GM21447 (cell line): ENCODE results near the gene CAPS.

Experiments used
- ATAC-seq: cut with Tn5 transposase; IDR thresholded peaks from one replicate; pipeline ENCODE4 v1.9.1; 2021; ENCODE audit not compliant: unreplicated experiment

Gene CAPS

DNA sequence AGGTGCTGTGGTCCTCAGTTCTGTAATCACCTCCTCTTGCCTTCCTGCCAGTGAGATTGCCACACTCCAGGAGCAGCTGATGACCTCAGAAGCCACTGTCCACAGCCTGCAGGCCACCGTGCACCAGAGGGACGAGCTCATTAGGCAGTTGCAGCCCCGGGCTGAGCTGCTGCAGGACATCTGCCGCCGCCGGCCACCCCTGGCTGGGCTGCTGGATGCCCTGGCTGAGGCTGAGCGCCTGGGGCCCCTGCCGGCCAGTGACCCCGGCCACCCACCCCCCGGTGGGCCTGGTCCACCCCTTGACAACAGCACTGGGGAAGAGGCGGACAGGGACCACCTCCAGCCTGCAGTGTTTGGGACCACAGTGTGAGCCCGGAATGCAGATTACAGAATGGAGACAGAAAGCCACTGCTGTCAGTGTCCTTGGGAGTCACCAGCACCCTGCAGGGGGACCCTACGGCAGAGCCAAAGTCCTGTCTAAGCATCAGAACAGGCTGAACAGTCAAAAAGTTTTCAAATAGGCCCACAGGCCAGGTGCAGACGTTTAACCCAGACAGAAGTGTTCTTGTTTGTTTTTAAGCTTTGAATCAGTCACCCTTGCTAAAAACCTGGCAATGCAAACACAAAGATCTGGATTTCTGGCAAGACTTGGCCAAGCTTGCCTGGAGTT is 5.1 kb upstream of the CAPS start:
- no peak for ATAC-seq

GRCh38 chr19:5910638-5910907 is 3.5 kb upstream of the CAPS start:
- no peak for ATAC-seq

GRCh38 chr19:5911366-5911765 is 2.7 kb upstream of the CAPS start:
- ATAC-seq: no peak

DNA sequence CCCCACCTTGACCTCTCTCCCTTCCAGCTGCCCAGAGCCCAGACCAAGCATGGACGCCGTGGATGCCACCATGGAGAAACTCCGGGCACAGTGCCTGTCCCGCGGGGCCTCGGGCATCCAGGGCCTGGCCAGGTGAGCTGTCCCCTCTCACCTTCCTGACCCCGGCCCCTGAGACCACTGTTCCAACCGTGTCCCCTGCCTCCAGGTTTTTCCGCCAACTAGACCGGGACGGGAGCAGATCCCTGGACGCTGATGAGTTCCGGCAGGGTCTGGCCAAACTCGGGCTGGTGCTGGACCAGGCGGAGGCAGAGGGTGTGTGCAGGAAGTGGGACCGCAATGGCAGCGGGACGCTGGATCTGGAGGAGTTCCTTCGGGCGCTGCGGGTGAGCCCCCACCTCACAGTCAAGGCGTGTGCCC is 312 bp downstream of the CAPS start:
- no peak for ATAC-seq

- no peak for ATAC-seq
Observed at GRCh38 chr19:5914946-5915781, 1.1 kb downstream of the CAPS start.

GRCh38 chr19:5915782-5916165 is 1.7 kb downstream of the CAPS start:
- no peak for ATAC-seq

DNA sequence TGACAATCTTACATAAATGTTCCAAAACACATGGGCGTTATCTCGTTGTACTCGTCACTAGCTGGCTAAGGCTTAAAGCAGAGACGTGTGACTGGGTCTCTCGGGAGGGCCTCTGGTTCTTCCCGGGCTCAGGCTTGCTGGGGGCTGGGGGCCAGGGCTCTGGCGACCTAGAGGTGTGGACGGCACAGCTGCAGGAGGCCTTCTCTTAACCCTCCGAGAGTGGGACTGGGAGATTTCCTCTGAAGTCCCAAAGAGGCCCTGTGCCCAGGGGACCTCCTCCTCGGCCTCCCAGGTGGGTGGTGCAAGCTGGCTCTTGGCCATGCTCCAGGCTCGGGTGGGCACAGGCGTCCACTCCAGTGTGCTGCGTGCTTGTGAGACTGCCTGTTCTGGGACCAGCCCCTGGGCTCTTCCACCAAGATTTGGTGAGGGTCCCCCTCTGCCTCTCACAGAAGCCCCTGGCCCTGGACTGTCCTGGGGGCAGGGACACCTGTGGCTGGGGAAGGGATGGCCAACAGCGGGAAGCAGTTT is 2.2 kb downstream of the CAPS start:
- ATAC-seq: no peak

- no peak for ATAC-seq
Observed at GRCh38 chr19:5917431-5918107, 3.5 kb downstream of the CAPS start.

GRCh38 chr19:5918463-5919079 is 4.5 kb downstream of the CAPS start:
- no peak for ATAC-seq

DNA sequence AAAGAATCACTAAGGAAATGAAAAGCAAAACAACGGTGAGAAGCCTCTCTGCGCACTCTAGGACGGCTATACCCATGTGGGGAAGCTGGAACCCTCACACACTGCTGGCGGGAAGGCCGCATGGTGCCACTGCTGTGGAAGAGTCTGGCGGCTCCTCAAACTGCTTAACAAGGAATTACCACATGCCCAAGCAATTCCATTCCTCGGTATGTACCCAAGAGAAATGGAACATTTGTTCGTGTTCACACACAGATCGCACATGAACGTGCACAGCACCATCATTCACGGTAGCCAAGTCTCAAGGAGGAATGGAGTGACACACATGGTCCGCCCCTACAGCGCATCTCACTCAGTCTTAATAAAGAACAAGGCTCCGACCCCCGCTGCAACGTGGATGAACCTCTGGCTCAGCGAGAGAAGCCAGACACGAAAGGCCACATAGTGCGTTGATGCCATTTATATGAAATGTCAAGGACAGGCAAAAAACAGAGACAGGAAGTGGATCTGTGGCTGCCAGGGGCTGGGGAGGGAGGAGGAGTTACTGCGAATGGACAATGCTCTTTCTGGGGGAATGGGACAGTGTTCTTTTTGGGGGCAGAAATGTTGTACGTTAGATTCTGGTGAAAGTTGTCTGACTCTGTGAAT is 7.6 kb downstream of the CAPS start:
- ATAC-seq: no peak

- ATAC-seq: no peak
Observed at GRCh38 chr19:5922161-5922545, 8.1 kb downstream of the CAPS start.

- no peak for ATAC-seq
Observed at GRCh38 chr19:5923356-5923755, 9.3 kb downstream of the CAPS start.

DNA sequence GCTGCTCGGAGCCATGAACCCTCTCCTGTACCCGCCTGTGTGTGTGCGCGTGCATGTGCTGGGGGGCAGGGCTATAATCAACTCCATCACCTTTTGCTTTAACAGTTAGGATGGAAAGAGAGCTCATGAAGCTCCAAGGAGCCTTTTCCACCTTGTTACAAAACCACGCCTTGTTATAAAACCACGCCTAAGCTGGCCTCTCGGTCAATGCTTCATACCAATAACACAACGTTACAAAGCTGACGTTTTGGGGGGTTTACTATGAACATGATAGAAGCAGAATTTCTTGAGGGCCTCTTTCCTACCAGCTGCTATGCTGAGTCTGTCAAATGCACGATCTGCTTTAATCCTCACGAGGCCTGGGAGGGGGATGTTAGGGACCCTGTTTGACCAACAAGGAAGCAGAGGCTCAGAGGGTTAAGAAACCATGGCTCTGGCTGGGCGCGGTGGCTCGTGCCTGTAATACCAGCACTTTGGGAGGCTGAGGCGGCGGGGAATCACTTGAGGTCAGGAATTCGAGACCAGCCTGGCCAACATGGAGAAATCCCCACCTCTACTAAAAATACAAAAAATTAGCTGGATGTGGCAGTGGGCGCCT is 11.9 kb downstream of the CAPS start:
- no peak for ATAC-seq

DNA sequence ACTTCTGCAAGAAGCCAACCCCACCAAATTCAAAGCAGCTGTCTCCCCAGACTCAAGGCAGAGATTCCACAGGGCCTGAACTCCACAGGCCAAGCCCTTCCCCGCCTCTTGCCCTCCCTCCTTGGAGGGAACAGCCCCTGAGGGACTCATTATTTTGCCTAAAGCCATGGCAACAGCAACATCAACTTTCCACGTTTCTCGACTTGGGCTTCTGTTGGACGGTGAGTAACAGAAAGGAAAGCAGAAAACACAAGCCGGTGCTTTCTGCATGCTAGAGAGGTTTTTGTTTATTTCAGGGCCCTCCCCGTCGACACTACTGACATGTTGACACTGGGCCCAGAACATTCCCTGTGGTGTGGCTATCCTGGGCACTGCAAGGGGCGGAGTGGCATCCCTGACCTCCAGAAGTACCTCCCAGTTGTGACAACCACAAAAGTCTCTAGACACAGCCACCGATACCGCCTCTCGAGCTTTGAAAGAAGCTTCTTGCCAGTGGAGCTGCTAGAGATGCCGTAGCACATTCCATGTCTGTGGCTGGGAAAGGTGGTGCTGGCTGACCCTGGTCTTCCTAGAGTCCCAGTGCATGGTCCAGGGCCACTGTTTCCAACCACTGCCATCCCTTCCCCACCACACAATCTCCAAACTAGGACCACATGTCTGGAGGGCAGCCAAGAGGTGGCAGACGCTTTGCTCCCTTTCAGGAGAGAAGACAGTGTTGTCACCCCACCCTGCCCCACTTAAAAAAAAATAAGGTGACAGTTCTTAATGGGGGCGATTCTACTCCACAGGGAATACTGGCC is 12.8 kb downstream of the CAPS start:
- no peak for ATAC-seq

DNA sequence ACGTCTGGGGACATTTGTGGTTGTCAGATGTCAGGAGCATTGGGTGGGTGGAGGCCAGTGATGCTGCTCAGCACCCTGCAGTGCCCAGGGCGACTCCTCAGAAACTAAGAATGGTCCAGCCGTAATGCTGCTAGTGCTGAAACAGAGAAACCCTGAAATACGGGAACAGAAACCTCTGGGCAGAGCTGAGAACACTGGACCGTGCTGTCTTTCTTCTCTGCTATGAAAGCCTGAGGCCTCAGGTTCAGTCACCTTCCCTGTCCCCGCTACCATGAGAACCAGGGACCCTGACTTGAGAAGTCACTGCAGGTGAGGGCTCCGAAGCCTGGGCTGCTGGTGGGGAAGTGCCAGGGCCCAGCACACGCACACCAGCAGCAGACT is 13.4 kb downstream of the CAPS start:
- peak; percentile 54 for ATAC-seq

- no peak for ATAC-seq
Observed at GRCh38 chr19:5929179-5929578, 15.1 kb downstream of the CAPS start.

- ATAC-seq: no peak
Observed at GRCh38 chr19:5929625-5930024, 15.6 kb downstream of the CAPS start.

DNA sequence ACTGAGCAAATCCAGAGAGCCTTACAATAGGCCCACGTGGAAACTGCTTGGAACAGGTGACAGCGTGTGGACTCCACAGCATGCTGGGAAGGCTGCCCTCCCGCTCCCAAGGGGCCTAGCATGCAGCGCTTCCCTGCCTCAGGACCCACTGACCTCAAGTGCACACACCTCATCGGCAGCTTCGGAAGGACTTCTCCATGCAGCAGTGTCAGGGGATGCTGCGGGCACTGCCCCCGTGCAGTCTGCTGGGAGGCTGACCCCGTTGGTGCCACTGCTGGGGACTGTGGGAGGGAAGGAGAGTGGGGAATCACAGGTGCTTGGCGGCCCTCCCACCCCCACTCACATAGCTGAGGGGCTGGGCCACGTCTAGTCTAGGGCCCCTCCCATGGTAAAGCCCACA is 17.2 kb downstream of the CAPS start:
- no peak for ATAC-seq

DNA sequence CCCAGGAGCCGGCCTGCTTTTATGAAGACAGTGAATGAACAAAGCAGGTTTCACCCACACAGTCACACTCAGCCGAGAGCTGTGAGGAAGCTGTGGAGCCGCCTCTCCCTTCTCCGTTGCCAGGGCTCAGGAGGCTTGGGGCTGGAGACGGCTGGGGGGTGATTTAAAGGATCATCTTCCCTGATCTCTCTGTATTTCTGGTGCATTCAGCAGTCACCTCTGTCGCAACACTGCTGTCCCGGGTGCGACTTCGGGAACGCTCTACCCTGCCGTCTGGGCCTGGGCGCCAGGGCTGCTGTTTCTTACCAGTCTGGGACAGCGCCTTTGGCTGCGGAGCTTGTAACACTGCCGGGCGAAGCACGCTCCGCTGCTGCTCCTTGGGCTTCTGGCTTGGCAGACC is 18.1 kb downstream of the CAPS start:
- no peak for ATAC-seq
